ENCODE measurements around the gene COL9A1.

The COL9A1 gene

DNA sequence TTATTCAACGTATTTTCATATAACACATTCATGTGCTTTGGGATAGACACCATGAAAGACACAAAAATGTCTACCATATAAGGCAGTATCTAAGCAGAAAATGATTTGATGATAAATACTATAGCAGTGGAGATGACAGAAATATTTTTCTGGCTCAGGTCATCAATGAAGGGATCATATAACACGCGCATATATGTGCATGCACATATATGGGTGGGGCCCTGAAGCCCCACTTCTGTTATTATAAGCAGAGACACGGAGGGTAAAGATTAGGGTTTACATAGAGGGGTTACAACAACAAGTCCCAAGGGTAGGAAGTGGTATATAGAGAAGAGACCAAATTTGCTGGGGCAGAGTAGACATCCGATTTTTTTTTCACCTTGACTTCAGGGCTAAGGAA lies 16.0 kb downstream of the COL9A1 start:
- DNase-seq, result no peak

DNA sequence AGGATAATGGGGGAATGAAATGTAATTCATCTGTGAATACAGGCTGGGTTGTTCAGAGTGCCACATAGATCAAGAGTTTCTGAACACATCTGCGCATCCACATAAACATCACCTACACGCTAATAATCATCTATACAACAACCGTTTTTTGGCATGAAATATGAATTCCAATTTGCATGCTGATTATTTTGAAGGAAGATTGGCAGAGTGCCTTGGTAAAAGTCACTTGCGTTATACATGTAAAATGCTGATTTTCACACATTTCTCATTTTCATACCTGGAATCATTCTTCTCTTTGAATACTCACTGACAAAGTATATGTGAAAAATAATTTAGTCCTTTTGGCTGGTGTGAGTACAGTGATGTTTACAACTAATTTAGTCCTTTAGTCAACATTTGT lies 17.7 kb downstream of the COL9A1 start:
- DNase-seq, result no peak

GRCh38 chr6:70282919-70283461 lies 19.9 kb downstream of the COL9A1 start:
- no peak for DNase-seq

- peak; percentile 84 for DNase-seq
Measured at GRCh38 chr6:70282312-70282918, 20.5 kb downstream of the COL9A1 start.

GRCh38 chr6:70281923-70282311 lies 21.0 kb downstream of the COL9A1 start:
- no peak for DNase-seq

- peak; percentile 22 for DNase-seq
Measured at GRCh38 chr6:70280400-70280853, 22.5 kb downstream of the COL9A1 start.

GRCh38 chr6:70277470-70277869 lies 25.4 kb downstream of the COL9A1 start:
- no peak for DNase-seq

GRCh38 chr6:70274338-70274737 lies 28.5 kb downstream of the COL9A1 start:
- no peak for DNase-seq

DNA sequence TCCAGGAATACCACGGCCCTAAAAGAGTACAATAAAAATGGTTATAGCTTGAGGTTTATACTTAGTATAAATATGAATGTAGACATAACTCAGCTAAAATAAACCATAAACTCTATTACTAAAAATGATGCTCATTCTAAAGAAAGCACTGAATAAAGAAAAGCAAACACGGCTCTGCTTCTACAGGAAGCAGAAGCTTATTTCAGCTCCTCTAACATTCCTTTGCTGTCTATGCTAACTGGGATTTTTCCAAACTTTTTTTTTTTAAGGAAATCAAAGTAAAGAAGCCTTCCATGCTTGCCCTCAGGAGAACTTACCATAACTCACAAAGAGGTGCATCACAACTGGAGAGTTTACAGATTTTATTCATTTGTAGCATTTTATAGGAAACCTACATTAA lies 30.8 kb downstream of the COL9A1 start:
- DNase-seq, result no peak

GRCh38 chr6:70270287-70271005 lies 32.4 kb downstream of the COL9A1 start:
- DNase-seq, result peak; percentile 88

DNA sequence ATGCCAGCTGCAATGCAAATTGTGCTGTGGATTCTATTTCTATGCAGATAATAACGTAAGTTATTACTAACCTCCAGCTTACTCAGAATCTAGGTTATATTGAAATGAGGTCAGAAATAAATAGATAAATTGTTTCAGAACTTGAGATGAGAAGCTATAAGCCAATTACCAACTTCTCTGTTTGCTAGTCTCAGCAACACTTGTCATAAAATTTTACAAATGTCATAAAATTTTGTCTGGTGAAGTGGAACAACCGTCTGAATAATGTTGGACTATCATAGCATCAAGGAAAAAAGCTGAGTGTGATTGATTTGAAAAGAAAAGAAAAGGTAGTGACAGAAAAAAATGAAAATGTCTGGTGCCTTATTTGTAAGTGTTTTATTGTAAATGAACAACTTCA lies 36.7 kb downstream of the COL9A1 start:
- DNase-seq, result no peak

- no peak for DNase-seq
Measured at GRCh38 chr6:70264306-70264705, 38.6 kb downstream of the COL9A1 start.

GRCh38 chr6:70258483-70258882 lies 44.4 kb downstream of the COL9A1 start:
- DNase-seq, result no peak

DNA sequence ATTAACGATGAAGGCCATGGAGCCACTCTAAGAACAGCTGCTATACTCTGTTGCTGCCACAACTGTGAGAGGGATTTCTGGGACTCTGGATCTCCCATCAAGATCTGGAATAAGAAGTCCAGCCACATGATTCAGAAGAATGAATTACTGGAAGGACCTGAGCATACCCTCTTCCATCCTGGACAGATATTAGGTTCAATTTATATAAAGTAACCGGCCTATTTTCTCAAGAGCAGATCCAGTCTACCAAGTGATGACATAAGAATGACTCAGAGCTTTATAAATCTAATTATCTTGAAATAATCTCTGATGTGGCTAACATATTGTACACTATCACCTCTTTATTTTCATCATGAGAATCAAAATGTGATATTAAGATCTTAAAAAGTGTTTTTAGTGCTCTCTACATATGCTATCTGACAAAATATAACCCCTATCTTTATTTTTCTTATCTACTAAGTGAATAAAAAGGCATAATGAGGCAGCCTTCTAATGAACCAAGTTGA lies 45.1 kb downstream of the COL9A1 start:
- no peak for DNase-seq

DNA sequence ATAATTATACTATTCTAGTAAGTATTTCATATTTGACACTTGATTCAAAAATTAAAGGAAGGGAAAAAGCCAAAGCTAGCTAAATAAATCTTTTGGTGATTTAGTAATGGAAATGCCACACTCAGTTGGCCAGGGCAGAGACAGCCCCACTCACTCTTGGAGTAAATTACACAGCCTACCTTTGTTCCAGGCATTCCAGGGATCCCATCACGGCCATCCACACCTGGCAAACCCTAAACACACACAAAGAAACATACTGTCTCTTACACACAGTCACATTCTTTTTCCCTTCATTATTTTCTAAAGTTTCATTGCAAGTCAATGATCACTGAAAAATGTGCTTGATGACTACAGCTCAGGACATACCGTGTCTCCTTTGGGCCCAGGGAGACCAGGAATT lies 48.1 kb downstream of the COL9A1 start:
- DNase-seq, result no peak

DNA sequence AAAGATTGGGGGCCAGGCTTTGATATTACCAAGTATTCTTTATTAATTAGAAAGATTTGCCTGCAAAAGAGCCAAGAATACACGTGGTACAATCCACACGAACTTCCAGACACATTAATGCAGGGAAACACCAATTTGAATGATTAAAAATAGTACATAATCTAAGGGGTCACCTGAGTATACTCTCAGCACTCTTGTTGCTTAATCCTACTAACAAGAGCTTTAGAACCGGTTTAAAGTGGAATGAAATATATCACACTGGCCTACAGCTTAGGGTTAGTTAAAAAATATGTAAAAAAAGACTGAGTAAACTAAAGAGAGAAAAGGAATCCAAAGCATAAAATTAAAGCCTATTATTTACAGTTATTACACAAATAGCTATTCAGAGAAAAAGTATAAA lies 49.0 kb downstream of the COL9A1 start:
- DNase-seq, result no peak

- DNase-seq, result no peak
Measured at GRCh38 chr6:70252604-70253003, 50.3 kb downstream of the COL9A1 start.

- no peak for DNase-seq
Measured at GRCh38 chr6:70246118-70246517, 56.8 kb downstream of the COL9A1 start.

GRCh38 chr6:70241991-70242420 lies 60.9 kb downstream of the COL9A1 start:
- no peak for DNase-seq

GRCh38 chr6:70241031-70241430 lies 61.9 kb downstream of the COL9A1 start:
- DNase-seq, result no peak

- no peak for DNase-seq
Measured at GRCh38 chr6:70236343-70236742, 66.5 kb downstream of the COL9A1 start.

DNA sequence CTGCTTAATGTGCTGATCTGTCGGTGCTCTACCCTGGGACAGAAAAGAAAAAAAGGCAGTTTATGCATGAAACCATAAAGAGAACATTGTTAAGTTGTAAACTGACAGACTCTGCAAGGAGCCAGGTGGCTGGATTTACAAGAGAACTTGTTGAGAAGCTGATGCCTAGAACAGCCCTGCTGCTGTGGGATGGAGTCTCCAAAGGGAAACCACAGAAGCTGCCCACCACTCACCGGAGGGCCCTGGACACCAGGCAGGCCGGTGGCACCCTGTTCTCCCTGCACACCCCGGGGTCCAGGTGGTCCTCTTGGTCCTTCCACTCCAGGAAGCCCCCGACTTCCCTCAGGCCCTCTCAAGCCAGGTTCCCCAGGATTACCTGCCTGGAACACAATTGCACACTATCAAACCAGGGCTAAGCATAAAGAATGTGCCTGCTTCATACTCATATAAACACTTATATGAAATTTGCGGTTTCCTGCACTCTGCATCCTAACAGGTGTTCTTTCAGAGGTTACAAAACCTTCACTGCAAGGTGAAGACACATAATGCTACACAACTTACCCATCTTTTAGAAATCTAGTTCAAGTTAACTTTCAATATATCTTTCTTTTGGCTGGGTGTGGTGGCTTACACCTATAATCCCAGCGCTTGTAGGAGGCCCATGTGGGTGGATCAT lies 68.2 kb downstream of the COL9A1 start:
- no peak for DNase-seq

DNA sequence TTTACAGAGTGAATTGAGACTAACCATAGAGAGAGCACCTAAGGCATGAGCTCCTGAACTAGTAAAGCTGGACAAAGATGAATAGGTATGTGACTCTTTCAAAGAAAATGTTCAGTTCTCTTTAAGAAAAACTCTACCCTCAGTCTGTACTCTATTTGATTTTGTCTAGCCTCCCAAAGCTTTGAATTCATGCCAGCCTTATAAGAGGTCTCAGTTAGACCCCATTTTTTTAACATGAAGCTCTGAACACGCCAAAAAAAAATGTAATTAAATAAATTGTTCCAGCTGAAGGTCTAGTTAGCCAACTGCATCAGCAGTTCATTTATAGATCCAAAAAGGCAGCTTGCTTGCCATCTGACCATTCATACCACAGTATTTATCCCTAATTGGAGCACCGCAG lies 71.6 kb downstream of the COL9A1 start:
- DNase-seq, result peak; percentile 41

DNA sequence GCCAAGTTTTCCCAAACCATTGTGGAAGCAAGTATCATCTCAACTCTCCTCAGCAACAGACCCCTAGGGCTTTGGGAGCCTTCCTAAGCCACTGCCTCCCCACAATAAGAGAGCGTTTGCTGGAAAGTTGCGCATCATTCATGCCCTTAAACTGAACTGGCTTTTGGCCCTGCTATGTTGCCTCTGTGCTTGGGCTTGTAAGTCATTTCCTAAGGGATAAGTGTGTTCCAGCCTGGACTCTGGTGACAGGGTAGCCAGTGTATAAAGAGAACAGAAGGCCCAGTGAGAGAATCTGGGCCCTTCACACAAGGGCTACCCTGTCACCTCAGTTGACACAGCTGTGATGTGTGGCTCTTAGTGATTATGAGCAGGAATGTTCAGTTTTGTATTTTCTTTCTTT lies 77.8 kb downstream of the COL9A1 start:
- no peak for DNase-seq

All from eye (tissue), 1 donor.